ENCODE data around the gene PINLYP.
A peak's percentile ranks its signal among the peaks of the same experiment; 100 is the strongest.

The PINLYP gene

DNA sequence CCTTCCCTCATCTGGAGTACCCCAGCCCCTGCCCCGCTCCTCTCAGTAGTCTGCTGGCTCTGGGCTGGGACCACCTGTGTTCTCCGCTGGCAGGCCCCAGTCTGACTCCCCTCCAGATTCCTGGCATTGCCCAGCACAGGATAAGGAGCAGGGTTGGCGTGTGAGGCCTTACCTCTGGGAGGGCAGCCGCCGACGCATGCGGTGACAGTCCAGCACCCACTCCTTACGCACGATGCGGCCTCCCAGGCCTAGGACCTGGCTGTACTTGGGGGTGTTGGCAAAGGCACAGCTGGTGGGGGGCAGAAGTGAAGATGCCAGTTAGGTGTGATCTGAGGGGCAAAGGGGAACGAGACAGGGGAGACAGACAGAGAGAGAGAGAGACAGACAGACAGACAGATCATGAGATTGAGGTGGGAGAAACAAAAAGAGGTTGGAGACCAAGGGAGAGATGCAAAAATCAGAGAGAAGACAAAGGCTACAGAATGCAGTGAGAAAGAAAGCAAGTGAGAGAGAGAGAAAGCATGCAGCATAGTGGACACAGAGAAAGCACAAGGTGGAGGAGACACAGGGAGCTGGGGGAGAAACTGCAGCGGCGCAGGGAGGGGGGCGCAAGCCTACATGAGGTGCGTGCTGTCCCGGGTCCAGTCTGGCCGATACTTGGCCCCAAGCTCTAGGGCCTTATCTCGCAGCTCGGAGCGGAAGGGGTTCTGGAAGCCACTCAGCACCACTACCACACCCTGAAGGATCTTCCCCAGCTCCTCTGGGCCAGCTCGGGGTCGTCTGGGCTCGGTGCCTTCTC, 24.0 kb upstream of the PINLYP start:
- no peak for DNase-seq

GRCh38 chr19:43552198-43552450, 23.5 kb upstream of the PINLYP start:
- no peak for DNase-seq

DNA sequence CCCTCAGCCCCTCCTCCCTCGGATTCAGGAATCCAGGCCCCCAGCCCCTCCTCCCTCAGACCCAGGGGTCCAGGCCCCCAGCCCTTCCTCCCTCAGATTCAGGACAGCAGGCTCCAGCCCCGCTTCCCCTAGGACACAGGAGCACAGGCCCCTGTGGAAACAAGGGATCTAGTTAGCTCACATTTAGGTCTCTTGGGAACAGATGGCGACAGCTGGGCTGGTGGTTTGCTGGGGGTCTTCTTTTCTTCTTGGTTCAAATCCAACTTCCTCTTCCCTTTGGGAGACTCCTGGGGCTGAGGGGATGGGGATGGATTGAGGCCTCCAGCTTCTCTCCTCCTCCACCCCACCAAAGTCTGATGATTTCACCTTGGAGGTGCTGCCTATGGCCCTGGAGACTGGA, 23.0 kb upstream of the PINLYP start:
- no peak for DNase-seq

GRCh38 chr19:43553656-43554055, 21.9 kb upstream of the PINLYP start:
- DNase-seq = no peak

GRCh38 chr19:43554317-43554895, 21.2 kb upstream of the PINLYP start:
- DNase-seq = no peak

GRCh38 chr19:43555185-43555770, 20.3 kb upstream of the PINLYP start:
- DNase-seq = peak; percentile 80

GRCh38 chr19:43560687-43561086, 14.9 kb upstream of the PINLYP start:
- DNase-seq = no peak

GRCh38 chr19:43561139-43561970, 14.2 kb upstream of the PINLYP start:
- DNase-seq = no peak

DNA sequence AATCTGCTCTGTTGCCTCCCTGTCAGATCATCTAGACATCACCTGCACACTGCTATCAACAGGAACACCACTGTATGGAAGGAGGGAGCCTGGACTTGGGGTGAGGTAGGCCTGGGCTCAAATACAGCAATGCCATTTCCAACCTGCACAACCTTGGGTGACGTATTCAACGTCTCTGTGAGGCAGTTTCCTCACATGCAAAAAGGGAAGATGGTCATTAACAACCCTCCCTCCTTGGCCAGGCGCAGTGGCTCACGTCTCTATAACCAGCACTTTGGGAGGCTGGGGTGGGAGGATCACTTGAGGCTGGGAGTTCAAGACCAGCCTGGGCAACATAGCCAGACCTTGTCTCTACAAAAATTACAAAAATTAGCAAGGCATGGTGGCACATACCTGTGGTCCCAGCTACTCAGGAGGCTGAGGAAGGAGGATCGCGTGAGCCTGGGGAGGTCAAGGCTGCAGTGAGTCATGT, 13.3 kb upstream of the PINLYP start:
- DNase-seq = no peak

- peak; percentile 64 for DNase-seq
These were observed 12.8 kb upstream of the PINLYP start for GRCh38 chr19:43562698-43563241.

- no peak for DNase-seq
These were observed 11.7 kb upstream of the PINLYP start for GRCh38 chr19:43563816-43564457.

DNA sequence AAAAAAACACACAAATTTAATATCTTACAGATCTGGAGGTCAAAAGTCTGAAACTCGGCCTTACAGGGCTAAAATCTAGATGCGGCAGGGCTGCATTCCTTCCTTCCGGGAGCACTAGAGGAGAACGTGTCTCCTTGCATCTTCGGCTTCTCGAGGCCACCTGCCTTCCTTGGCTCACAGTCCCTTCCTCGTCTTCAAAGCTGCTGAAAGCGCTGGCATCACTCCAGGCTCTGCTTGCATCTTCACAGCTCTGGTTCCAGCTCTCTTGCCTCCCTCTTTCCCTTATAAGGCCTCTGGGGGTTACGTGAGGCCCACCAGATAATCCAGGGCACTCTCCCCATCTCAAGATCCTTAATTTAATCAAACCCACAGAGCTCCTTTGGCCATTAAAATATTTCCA, 10.8 kb upstream of the PINLYP start:
- DNase-seq = no peak

DNA sequence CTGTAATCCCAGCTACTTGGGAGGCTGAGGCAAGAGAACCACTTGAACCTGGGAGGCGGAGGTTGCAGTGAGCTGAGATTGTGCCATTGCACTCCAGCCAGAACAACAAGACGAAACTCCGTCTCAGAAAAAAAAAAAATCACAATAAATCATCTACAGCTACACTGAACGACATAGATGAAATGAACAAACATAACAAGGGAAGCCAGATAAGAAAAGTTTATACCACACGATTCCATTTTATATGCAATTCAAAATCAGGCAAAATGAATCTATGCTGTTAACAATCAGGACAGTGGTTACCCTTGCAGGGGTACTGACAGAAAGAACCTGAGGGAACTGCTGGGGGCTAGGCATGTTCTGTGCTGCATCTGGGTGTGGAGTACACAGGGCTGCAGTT, 5.9 kb upstream of the PINLYP start:
- DNase-seq = no peak

GRCh38 chr19:43570174-43570791, 5.3 kb upstream of the PINLYP start:
- no peak for DNase-seq

GRCh38 chr19:43572171-43572588, 3.4 kb upstream of the PINLYP start:
- no peak for DNase-seq

GRCh38 chr19:43574424-43575155, 1.0 kb upstream of the PINLYP start:
- DNase-seq = no peak

DNA sequence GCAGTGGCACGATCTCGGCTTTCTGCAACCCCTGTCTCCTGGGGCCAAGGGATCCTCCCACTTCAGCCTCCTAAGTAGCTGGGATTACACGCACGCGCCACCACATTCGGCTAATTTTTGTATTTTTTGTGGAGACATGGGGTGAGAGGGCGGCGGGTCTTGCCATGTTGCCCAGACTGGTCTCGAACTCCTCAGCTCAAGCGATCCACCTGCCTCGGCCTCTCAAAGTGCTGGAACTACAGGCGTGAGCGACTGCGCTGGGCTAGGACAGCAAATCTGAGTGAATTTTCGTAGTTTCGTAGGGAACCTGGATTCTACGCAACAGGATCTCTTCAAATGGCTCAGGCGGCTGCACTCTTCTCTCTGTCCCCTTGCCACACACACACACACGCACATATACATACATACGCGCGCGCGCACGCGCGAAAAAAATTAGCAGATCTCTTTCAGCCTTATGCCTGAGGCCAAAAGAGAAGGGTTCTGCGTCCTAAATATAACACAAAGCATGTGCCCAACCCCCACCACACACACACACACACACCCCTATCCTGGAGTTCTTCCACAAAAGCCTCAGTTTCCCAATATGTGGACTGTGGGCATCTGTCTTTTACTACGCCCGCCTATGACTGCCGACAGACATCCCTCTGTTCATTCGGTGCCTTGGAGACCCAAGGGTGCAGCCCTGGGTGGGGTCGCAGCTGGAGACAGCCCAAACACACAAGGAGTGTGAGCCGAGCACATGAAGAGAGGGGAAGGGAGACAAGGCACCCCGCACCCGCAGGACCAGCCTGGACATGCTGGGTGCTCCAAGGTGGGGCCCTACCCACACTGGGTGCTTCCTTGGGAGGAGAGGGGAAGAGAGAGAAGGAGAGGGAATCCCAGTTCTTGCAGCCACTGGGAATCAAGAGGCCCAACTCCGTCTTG, 616 bp downstream of the PINLYP start:
- no peak for DNase-seq

GRCh38 chr19:43578787-43579186, 3.2 kb downstream of the PINLYP start:
- DNase-seq = no peak

DNA sequence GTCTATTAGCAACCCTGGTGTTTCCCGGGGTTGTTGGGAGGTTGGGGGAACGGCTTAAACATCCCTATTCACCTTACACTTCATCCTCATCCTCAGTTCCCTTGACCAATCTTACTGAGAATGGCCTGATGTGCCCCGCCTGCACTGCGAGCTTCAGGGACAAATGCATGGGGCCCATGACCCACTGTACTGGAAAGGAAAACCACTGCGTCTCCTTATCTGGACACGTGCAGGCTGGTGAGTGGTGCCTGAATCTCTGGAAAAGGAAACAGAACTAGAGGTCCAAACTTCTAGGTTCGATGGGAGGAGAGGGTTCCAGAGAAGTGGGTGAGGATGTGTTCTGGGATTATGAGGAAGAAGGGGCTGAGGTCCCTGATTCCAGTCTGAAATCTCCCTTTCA, 5.9 kb downstream of the PINLYP start:
- DNase-seq = no peak

GRCh38 chr19:43582495-43582894, 6.9 kb downstream of the PINLYP start:
- no peak for DNase-seq

Measured in effector CD4-positive, alpha-beta T cell (primary cell).